Hepatocyte (in vitro differentiated cells): ENCODE measurements around the gene IFNA17. TPM values are rescaled to one million over a fixed set of nuclear protein-coding genes. Genes with fewer than 3 reads are reported as not detected.
A peak's percentile ranks its signal among the peaks of the same experiment; 100 is the strongest.
"Not testable (repeated sequence)": the region's sequence is repeated elsewhere in the genome, so short reads cannot be mapped to it uniquely, and the experiment has no call there.

Source experiments
- DNase-seq: peaks from one replicate; pipeline ENCODE4 v3.0.0-alpha.2; 2016; ENCODE audit warnings: low spot score
- H2AFZ ChIP-seq: fragments of 200-600 bp; sonication (generic); 2 replicates; pipeline ENCODE4 v1.6.0; 2016; ENCODE audit warnings: antibody characterized with exemption, mild to moderate bottlenecking
- H3K27ac ChIP-seq: fragments of 200-600 bp; sonication (generic); 2 replicates; pipeline ENCODE4 v1.5.1; 2016; ENCODE audit warnings: mild to moderate bottlenecking
- H3K27me3 ChIP-seq: fragments of 200-600 bp; sonication (generic); 2 replicates; pipeline ENCODE4 v1.6.1; 2016
- H3K36me3 ChIP-seq: fragments of 200-600 bp; sonication (generic); replicated peaks from 2 replicates; pipeline ENCODE4 v1.5.1; 2016; ENCODE audit warnings: low read depth; ENCODE audit not compliant: insufficient read depth
- H3K4me1 ChIP-seq: fragments of 200-600 bp; sonication (generic); 2 replicates; pipeline ENCODE4 v1.5.1; 2016; ENCODE audit warnings: mild to moderate bottlenecking, moderate library complexity; ENCODE audit not compliant: insufficient read depth
- H3K4me2 ChIP-seq: fragments of 200-600 bp; sonication (generic); 2 replicates; pipeline ENCODE4 v1.6.0; 2016
- H3K4me3 ChIP-seq: fragments of 200-600 bp; sonication (generic); 2 replicates; pipeline ENCODE4 v1.5.1; 2016; ENCODE audit warnings: mild to moderate bottlenecking
- H3K79me2 ChIP-seq: fragments of 200-600 bp; sonication (generic); 2 replicates; pipeline ENCODE4 v1.6.0; 2017; ENCODE audit warnings: mild to moderate bottlenecking
- H3K9me2 ChIP-seq: fragments of 200-600 bp; sonication (generic); replicated peaks from 2 replicates; pipeline ENCODE4 v1.6.0; 2017; ENCODE audit warnings: mild to moderate bottlenecking; ENCODE audit not compliant: insufficient read depth
- H3K9me3 ChIP-seq: fragments of 200-600 bp; sonication (generic); 2 replicates; pipeline ENCODE4 v1.5.1; 2016; ENCODE audit warnings: low read depth, mild to moderate bottlenecking
- H4K20me1 ChIP-seq: fragments of 200-600 bp; sonication (generic); 2 replicates; pipeline ENCODE4 v1.6.0; 2016; ENCODE audit warnings: mild to moderate bottlenecking; ENCODE audit not compliant: insufficient read depth, poor library complexity, severe bottlenecking
- EZH2 ChIP-seq: fragments of 200-600 bp; sonication (generic); IDR thresholded peaks from 2 replicates; pipeline ENCODE4 v1.6.1; 2016; ENCODE audit warnings: antibody characterized with exemption, mild to moderate bottlenecking, borderline replicate concordance
- EZH2phosphoT487 ChIP-seq: fragments of 200-600 bp; sonication (generic); IDR thresholded peaks from one replicate; pipeline ENCODE4 v1.6.1; 2018; ENCODE audit warnings: antibody characterized with exemption, mild to moderate bottlenecking, low read depth, moderate library complexity; ENCODE audit not compliant: unreplicated experiment, severe bottlenecking
- WGBS: methylation state at CpG from one replicate; pipeline ENCODE4 v1.1.6; 2016; ENCODE audit warnings: low lambda C conversion rate; ENCODE audit errors: missing lambda C conversion rate; 5-methylcytosine and 5-hydroxymethylcytosine counted together
- polyA plus RNA-seq: library from polyadenylated mRNA; unstranded; fragments of >200 nt; fragmentation: Nextera tagmentation; extraction: Ambion mirVana; gene quantifications from 2 replicates; pipeline ENCODE4 v1.2.1, GENCODE V29; 2016
- total RNA-seq: library from RNA; depleted of rRNA; stranded (reverse); fragments of >200 nt; gene quantifications from 2 replicates; pipeline ENCODE4 v1.2.3, GENCODE V29; 2014
- TF ChIP-seq, protein P1 (sequence below): fragments of 200-600 bp; sonication (generic); IDR thresholded peaks from 2 replicates; pipeline ENCODE4 v1.5.1; 2016; ENCODE audit warnings: antibody characterized with exemption, mild to moderate bottlenecking; ENCODE audit not compliant: poor library complexity

The IFNA17 gene
- total and polyA plus RNA-seq, 2 experiments from 2014 or later, result not detected

- no peaks in the 10 kb centered on the region for H3K36me3 ChIP-seq
- H3K4me3 ChIP-seq, result no peak overlapping the region
- no peak overlapping the region for H3K4me2 ChIP-seq
- 72% methylated on average over 2 of the region's 2 CpGs for WGBS
- no peaks in the 10 kb centered on the region for H3K9me3 ChIP-seq
- no peaks in the 10 kb centered on the region for H4K20me1 ChIP-seq
- peaks cover 12% of the 10 kb centered on the region for H3K27me3 ChIP-seq
- no peak for DNase-seq
- no peaks in the 10 kb centered on the region for H3K79me2 ChIP-seq
- no peaks in the 10 kb centered on the region for H3K4me1 ChIP-seq
- H2AFZ ChIP-seq, result no peak overlapping the region
- no peak overlapping the region for H3K27ac ChIP-seq
- TF ChIP-seq EZH2phosphoT487 (no peak), EZH2 (no peak)
- TF ChIP-seq, protein P1, sequence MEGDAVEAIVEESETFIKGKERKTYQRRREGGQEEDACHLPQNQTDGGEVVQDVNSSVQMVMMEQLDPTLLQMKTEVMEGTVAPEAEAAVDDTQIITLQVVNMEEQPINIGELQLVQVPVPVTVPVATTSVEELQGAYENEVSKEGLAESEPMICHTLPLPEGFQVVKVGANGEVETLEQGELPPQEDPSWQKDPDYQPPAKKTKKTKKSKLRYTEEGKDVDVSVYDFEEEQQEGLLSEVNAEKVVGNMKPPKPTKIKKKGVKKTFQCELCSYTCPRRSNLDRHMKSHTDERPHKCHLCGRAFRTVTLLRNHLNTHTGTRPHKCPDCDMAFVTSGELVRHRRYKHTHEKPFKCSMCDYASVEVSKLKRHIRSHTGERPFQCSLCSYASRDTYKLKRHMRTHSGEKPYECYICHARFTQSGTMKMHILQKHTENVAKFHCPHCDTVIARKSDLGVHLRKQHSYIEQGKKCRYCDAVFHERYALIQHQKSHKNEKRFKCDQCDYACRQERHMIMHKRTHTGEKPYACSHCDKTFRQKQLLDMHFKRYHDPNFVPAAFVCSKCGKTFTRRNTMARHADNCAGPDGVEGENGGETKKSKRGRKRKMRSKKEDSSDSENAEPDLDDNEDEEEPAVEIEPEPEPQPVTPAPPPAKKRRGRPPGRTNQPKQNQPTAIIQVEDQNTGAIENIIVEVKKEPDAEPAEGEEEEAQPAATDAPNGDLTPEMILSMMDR, result no peak
- no peaks in the 10 kb centered on the region for H3K9me2 ChIP-seq
Measured at GRCh38 chr9:21244836-21245235, 16.8 kb upstream of the IFNA17 start.

DNA sequence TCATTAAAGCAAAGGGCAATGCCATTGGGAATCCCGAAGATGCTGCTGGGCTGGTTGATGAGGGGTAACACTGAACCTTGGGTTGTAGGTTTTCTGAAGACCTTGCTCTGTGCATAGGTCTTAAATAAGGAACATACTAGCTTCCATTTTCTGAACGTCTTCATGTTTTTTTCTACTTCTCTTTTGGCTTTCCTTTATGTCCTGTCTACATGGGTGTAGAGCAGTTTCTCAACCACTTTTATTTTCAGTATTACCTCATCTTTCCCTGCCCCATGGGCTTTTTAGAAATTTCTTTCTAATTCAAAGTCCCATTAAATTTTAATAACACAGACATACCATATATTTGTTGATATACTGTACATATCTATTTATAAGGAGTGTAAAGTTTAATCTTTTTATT is 11.9 kb upstream of the IFNA17 start, which contains the start of gene IFNA14:
TSS of gene IFNA14 (minus strand) at position 95 of the 400 bp plus-strand sequence. CDS start at position 25, 70 bp downstream.
- Histone ChIP-seq H3K4me2 (no peak within 1 kb of the TSS), H3K36me3 (no peaks in the 10 kb centered on the region), H3K79me2 (no peaks in the 10 kb centered on the region), H3K27me3 (peaks cover 14% of the 10 kb centered on the region), H3K4me1 (no peaks in the 10 kb centered on the region), H4K20me1 (no peaks in the 10 kb centered on the region), H3K27ac (no peak within 1 kb of the TSS), H3K9me3 (no peaks in the 10 kb centered on the region), H3K4me3 (no peak within 1 kb of the TSS), H3K9me2 (no peaks in the 10 kb centered on the region), H2AFZ (no peak within 1 kb of the TSS)
- no peak for DNase-seq
- TF ChIP-seq EZH2, result no peak
- no peak for TF ChIP-seq EZH2phosphoT487
- TF ChIP-seq, protein P1, result no peak
- 85% methylated on average over 2 of the region's 2 CpGs for WGBS

- H3K9me3 ChIP-seq, H3K4me1 ChIP-seq, H3K36me3 ChIP-seq, DNase-seq, H3K4me3 ChIP-seq, H3K4me2 ChIP-seq, H4K20me1 ChIP-seq, H2AFZ ChIP-seq, H3K27me3 ChIP-seq, H3K79me2 ChIP-seq, H3K9me2 ChIP-seq, H3K27ac ChIP-seq: not testable (repeated sequence)
- WGBS, result 29% methylated on average over 1 of the region's 1 CpG
Measured at GRCh38 chr9:21236360-21236714, 8.3 kb upstream of the IFNA17 start.

DNA sequence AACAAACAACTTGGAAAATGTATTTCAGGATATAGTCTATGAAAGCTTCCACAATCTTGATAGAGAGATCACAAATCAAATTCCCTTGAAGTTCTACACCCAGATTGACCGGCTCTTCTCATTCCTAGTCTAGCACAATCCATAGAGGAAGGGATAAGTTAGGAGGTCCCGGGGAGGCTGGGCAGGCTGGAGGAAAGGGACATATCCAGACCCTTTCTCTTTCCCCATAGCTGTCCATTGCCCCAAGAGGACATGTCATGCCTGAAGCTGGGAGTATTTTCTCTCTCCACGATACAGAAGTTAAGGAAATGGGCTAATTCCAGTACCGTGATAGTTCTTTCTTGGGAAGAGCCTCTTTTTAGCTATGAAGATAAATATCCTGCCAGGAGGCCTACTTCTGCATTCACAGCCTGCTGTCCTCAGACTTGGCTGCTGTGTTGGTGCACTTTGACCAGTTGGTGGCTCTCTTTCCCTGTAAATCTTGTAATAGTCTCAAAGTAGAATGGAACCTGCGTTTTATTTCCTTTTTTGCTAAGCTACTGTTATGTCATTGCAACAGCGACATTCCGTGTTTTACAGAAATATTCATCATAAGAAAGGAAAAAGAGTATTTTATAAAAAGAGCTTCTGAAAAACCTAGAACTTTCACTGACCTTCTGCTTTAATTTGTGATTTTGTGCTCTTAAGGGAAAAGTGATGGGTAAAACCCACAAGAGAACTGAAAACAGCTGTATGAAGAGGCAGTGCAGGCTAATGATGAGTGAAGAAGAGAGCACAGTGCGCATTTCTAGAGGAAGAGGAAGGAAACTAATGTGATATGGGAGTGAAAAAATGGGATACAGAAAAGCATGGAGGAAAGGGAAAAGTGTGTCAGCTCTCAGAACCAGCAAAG is 7.7 kb upstream of the IFNA17 start:
- not testable (repeated sequence) for H3K9me3 ChIP-seq, H3K27me3 ChIP-seq, H3K4me3 ChIP-seq, H3K27ac ChIP-seq, H3K9me2 ChIP-seq, H3K36me3 ChIP-seq, H2AFZ ChIP-seq, H3K79me2 ChIP-seq, H3K4me1 ChIP-seq, H4K20me1 ChIP-seq
- 37% methylated on average over 8 of the region's 8 CpGs for WGBS
- H3K4me2 ChIP-seq, result peak overlapping the region; percentile 8
- DNase-seq, result peak; percentile 62
- TF ChIP-seq, protein P1, result peak; percentile 70
